ENCODE data around the gene DNAH2.

GRCh38 chr17:7707858-7708750 lies 9.4 kb upstream of the DNAH2 start:
- TF ChIP-seq CAMTA2 (CRISPR knock-in tag; IDR thresholded peaks at IDR 0.05; ENCODE audit: borderline replicate concordance): no peak
- no peak for TF ChIP-seq FOXO4 (CRISPR knock-in tag; conservative IDR thresholded peaks at IDR 0.05)
- TF ChIP-seq SMARCC2 (IDR thresholded peaks at IDR 0.05): no peak
- TF ChIP-seq POLR2AphosphoS2 (IDR thresholded peaks at IDR 0.05; ENCODE audit: low read depth, low read length): no peak
- TF ChIP-seq KLF16 (CRISPR knock-in tag; IDR thresholded peaks at IDR 0.05): no peak
